Measurements from ENCODE around the gene WDR33.

Gene WDR33

DNA sequence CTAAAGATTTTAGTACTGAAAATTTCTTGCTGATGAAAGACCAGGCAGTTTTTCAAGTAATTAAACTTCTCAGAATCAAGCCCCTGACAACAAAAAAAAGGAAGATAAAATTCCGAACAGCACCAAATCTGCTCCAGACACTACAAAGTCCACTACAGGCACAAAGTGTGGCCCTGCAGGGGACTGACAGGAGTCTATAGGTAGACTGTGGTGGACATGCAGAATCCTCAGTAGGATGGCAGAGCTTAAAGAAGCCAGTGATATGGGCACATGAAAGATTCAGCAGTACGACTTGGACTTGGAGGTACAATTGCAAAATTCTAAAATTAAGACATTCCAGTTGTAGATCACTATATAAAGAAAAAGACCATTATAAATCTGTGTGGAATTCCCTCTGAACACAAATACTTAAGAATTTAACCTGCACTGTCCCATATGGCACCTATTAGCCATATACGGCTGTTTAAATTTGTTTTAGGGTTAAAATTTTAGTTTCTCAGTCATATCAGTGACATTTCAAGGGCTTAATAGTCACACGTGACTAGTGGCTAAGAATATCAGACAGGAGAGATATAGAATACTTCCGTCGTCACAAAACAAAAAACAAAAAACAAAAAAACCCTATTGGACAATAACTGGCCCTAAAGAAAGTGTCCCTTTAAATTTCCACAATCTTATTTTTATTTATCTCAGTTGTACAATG lies 77.7 kb downstream of the WDR33 start:
- no peak for ATAC-seq
- TF ChIP-seq GLIS3 (CRISPR knock-in tag; IDR thresholded peaks at IDR 0.05) (no peak), TOX (CRISPR knock-in tag; IDR thresholded peaks at IDR 0.05; ENCODE audit: borderline replicate concordance) (no peak), ZFP3 (CRISPR knock-in tag; IDR thresholded peaks at IDR 0.05) (no peak), SNAI2 (CRISPR knock-in tag; IDR thresholded peaks at IDR 0.05) (no peak), PPARA (CRISPR knock-in tag; IDR thresholded peaks at IDR 0.05; ENCODE audit: borderline replicate concordance) (no peak), ZNF565 (CRISPR knock-in tag; conservative IDR thresholded peaks at IDR 0.05; ENCODE audit: low read depth) (no peak), CSDC2 (CRISPR knock-in tag; IDR thresholded peaks at IDR 0.05) (no peak), RARB (CRISPR knock-in tag; IDR thresholded peaks at IDR 0.05) (no peak)
- TF ChIP-seq, protein P1, sequence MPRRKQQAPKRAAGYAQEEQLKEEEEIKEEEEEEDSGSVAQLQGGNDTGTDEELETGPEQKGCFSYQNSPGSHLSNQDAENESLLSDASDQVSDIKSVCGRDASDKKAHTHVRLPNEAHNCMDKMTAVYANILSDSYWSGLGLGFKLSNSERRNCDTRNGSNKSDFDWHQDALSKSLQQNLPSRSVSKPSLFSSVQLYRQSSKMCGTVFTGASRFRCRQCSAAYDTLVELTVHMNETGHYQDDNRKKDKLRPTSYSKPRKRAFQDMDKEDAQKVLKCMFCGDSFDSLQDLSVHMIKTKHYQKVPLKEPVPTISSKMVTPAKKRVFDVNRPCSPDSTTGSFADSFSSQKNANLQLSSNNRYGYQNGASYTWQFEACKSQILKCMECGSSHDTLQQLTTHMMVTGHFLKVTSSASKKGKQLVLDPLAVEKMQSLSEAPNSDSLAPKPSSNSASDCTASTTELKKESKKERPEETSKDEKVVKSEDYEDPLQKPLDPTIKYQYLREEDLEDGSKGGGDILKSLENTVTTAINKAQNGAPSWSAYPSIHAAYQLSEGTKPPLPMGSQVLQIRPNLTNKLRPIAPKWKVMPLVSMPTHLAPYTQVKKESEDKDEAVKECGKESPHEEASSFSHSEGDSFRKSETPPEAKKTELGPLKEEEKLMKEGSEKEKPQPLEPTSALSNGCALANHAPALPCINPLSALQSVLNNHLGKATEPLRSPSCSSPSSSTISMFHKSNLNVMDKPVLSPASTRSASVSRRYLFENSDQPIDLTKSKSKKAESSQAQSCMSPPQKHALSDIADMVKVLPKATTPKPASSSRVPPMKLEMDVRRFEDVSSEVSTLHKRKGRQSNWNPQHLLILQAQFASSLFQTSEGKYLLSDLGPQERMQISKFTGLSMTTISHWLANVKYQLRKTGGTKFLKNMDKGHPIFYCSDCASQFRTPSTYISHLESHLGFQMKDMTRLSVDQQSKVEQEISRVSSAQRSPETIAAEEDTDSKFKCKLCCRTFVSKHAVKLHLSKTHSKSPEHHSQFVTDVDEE (CRISPR knock-in tag; IDR thresholded peaks at IDR 0.05) = no peak
- TF ChIP-seq, protein P2, sequence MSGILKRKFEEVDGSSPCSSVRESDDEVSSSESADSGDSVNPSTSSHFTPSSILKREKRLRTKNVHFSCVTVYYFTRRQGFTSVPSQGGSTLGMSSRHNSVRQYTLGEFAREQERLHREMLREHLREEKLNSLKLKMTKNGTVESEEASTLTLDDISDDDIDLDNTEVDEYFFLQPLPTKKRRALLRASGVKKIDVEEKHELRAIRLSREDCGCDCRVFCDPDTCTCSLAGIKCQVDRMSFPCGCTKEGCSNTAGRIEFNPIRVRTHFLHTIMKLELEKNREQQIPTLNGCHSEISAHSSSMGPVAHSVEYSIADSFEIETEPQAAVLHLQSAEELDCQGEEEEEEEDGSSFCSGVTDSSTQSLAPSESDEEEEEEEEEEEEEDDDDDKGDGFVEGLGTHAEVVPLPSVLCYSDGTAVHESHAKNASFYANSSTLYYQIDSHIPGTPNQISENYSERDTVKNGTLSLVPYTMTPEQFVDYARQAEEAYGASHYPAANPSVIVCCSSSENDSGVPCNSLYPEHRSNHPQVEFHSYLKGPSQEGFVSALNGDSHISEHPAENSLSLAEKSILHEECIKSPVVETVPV (CRISPR knock-in tag; IDR thresholded peaks at IDR 0.05) = no peak

DNA sequence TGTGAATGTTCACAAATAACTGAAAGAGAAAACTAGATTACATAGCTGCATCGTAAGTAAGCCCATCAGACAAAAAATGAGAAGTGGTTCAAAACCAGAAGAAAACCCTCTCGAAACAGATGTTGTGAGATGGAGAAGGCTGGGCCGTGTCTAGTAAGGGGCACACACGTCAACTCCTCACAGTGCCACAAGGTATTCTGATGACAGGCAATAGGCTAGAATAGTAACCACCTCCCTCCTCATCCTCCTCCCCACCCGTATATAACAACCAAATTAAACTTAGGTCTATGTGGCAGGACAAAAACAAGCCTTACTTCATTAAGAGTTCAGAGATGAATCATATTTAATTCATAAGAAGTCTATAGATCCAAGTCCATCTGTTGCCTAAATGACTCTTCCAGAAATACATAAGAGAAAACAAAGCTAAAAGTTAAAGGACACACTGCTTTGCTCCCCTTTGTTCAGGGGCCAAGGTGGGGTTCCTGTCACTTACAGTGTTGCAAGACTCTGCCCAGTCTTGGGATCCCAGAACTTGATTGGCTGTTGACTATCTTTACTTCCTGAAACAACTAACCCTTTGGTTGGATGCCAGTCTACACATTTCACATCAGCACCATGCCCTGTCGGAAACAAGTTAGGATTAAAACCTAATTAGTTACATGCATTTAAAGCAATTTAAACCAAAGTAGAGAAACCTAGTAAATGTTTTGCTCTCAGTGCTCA lies 84.7 kb downstream of the WDR33 start:
- TF ChIP-seq OSR1 (CRISPR knock-in tag; IDR thresholded peaks at IDR 0.05) (no peak), CSDC2 (CRISPR knock-in tag; IDR thresholded peaks at IDR 0.05) (no peak), ISL1 (CRISPR knock-in tag; IDR thresholded peaks at IDR 0.05) (no peak), PPARA (CRISPR knock-in tag; IDR thresholded peaks at IDR 0.05; ENCODE audit: borderline replicate concordance) (no peak), ZFP3 (CRISPR knock-in tag; IDR thresholded peaks at IDR 0.05) (no peak), ESRRG (CRISPR knock-in tag; IDR thresholded peaks at IDR 0.05) (no peak), RARB (CRISPR knock-in tag; IDR thresholded peaks at IDR 0.05) (no peak), ZNF8 (CRISPR knock-in tag; IDR thresholded peaks at IDR 0.05) (no peak), SNAI2 (CRISPR knock-in tag; IDR thresholded peaks at IDR 0.05) (no peak), GLIS3 (CRISPR knock-in tag; IDR thresholded peaks at IDR 0.05) (no peak), ZC3H10 (CRISPR knock-in tag; IDR thresholded peaks at IDR 0.05) (no peak), ZNF565 (CRISPR knock-in tag; conservative IDR thresholded peaks at IDR 0.05; ENCODE audit: low read depth) (no peak), ZFP30 (CRISPR knock-in tag; IDR thresholded peaks at IDR 0.05) (no peak)
- TF ChIP-seq, protein P3, sequence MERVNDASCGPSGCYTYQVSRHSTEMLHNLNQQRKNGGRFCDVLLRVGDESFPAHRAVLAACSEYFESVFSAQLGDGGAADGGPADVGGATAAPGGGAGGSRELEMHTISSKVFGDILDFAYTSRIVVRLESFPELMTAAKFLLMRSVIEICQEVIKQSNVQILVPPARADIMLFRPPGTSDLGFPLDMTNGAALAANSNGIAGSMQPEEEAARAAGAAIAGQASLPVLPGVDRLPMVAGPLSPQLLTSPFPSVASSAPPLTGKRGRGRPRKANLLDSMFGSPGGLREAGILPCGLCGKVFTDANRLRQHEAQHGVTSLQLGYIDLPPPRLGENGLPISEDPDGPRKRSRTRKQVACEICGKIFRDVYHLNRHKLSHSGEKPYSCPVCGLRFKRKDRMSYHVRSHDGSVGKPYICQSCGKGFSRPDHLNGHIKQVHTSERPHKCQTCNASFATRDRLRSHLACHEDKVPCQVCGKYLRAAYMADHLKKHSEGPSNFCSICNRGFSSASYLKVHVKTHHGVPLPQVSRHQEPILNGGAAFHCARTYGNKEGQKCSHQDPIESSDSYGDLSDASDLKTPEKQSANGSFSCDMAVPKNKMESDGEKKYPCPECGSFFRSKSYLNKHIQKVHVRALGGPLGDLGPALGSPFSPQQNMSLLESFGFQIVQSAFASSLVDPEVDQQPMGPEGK (CRISPR knock-in tag; IDR thresholded peaks at IDR 0.05; ENCODE audit: borderline replicate concordance) = no peak
- TF ChIP-seq, protein P2 (CRISPR knock-in tag; IDR thresholded peaks at IDR 0.05) = no peak
- TF ChIP-seq, protein P4, sequence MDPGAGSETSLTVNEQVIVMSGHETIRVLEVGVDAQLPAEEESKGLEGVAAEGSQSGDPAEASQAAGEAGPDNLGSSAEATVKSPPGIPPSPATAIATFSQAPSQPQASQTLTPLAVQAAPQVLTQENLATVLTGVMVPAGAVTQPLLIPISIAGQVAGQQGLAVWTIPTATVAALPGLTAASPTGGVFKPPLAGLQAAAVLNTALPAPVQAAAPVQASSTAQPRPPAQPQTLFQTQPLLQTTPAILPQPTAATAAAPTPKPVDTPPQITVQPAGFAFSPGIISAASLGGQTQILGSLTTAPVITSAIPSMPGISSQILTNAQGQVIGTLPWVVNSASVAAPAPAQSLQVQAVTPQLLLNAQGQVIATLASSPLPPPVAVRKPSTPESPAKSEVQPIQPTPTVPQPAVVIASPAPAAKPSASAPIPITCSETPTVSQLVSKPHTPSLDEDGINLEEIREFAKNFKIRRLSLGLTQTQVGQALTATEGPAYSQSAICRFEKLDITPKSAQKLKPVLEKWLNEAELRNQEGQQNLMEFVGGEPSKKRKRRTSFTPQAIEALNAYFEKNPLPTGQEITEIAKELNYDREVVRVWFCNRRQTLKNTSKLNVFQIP (CRISPR knock-in tag; IDR thresholded peaks at IDR 0.05; ENCODE audit: borderline replicate concordance, low read depth) = no peak
- TF ChIP-seq, protein P1 (CRISPR knock-in tag; IDR thresholded peaks at IDR 0.05) = no peak
- ATAC-seq = no peak

Measured in SK-N-SH treated with all-trans-retinoic acid at 6 μM for 48 hours (cell line).